Caco-2 (cell line): ENCODE data around the gene CNTRL. TPM values are rescaled to one million over a fixed set of nuclear protein-coding genes. Genes with fewer than 3 reads are reported as not detected.
"Not testable (repeated sequence)": the region's sequence is repeated elsewhere in the genome, so short reads cannot be mapped to it uniquely, and the experiment has no call there.

Source experiments
- BruUV-seq: library from RNA; stranded (reverse); fragments of 400-500 nt; replicated peaks from 2 replicates; lab custom pipeline; 2021; lab: Mats Ljungman, UMichigan
- CTCF ChIA-PET: fragments of 300-600 bp; sonication (Branson Sonifier 250); formaldehyde crosslinking; loops from one replicate; lab custom pipeline; 2022; ENCODE audit warnings: antibody characterized with exemption; lab: Charles Lee
- POLR2A ChIA-PET: fragments of 300-600 bp; sonication (Branson Sonifier 250); formaldehyde crosslinking; loops from one replicate; lab custom pipeline; 2022; ENCODE audit warnings: antibody characterized with exemption; lab: Charles Lee
- DNase-seq, 2 experiments: peaks; one replicate each; pipeline versions ENCODE4 v3.0.0 to v3.0.0-alpha.2; 2020 to 2022
- H3K27me3 ChIP-seq: replicated peaks from 2 replicates; pipeline ENCODE4 v1.6.0; 2011; ENCODE audit warnings: low read length; ENCODE audit not compliant: control insufficient read depth, insufficient read depth
- H3K36me3 ChIP-seq: 2 replicates; pipeline ENCODE4 v1.5.1; 2011; ENCODE audit warnings: low read length; ENCODE audit not compliant: control insufficient read depth, insufficient read depth
- H3K4me1 ChIP-seq: fragments of 250-450 bp; sonication (Bioruptor Pico); 2 replicates; pipeline ENCODE4 v1.5.1; 2020; ENCODE audit warnings: mild to moderate bottlenecking
- H3K4me3 ChIP-seq: 2 replicates; pipeline ENCODE4 v1.5.1; 2011; ENCODE audit warnings: low read depth, mild to moderate bottlenecking, control low read depth, low read length
- H3K9me3 ChIP-seq: fragments of 250-450 bp; sonication (Bioruptor Pico); 2 replicates; pipeline ENCODE4 v1.5.1; 2020; ENCODE audit warnings: mild to moderate bottlenecking, moderate library complexity
- H3K27ac Mint-ChIP-seq: one replicate; pipeline ENCODE4 v1.8.0; 2022; ENCODE audit warnings: mixed read lengths; ENCODE audit not compliant: unreplicated experiment
- H3K27me3 Mint-ChIP-seq: one replicate; pipeline ENCODE4 v1.8.0; 2022; ENCODE audit warnings: mixed read lengths; ENCODE audit not compliant: insufficient read depth, unreplicated experiment
- H3K36me3 Mint-ChIP-seq: one replicate; pipeline ENCODE4 v1.8.0; 2022; ENCODE audit warnings: mild to moderate bottlenecking, mixed read lengths; ENCODE audit not compliant: insufficient read depth, unreplicated experiment
- H3K4me1 Mint-ChIP-seq: one replicate; pipeline ENCODE4 v1.8.0; 2022; ENCODE audit warnings: low read depth, mixed read lengths; ENCODE audit not compliant: unreplicated experiment
- H3K4me3 Mint-ChIP-seq: one replicate; pipeline ENCODE4 v1.8.0; 2022; ENCODE audit warnings: mild to moderate bottlenecking, moderate library complexity, mixed read lengths; ENCODE audit not compliant: unreplicated experiment
- H3K9me3 Mint-ChIP-seq: one replicate; pipeline ENCODE4 v1.8.0; 2022; ENCODE audit warnings: mixed read lengths; ENCODE audit not compliant: unreplicated experiment
- intact Hi-C: fragments of 100-400 bp; cut with micrococcal nuclease; formaldehyde crosslinking; loops from one replicate; pipeline ENCODE4 v1.10.0; 2022; ENCODE audit not compliant: unreplicated experiment
- total RNA-seq: library from RNA; stranded (reverse); gene quantifications from 2 replicates; pipeline ENCODE4 v1.2.3, GENCODE V29; 2022
- TF ChIP-seq, protein P1 (sequence below), 2 experiments: fragments of 200-600 bp in 1 of 2; IDR thresholded peaks; 1 replicate in 1 of 2; 2 replicates in 1 of 2; pipeline versions ENCODE4 v1.5.1 to v1.8.0; 2011 to 2022; ENCODE audit warnings: antibody characterized with exemption in 1 of 2, control low read depth in 1 of 2, inconsistent platforms in 1 of 2, low read depth in 1 of 2, low read length in 1 of 2, mild to moderate bottlenecking in 1 of 2, moderate library complexity in 1 of 2; ENCODE audit not compliant: insufficient read depth in 1 of 2, severe bottlenecking in 1 of 2, unreplicated experiment in 1 of 2

Gene CNTRL
- total RNA-seq, 1 experiment from 2014 or later, result 12.0 TPM

DNA sequence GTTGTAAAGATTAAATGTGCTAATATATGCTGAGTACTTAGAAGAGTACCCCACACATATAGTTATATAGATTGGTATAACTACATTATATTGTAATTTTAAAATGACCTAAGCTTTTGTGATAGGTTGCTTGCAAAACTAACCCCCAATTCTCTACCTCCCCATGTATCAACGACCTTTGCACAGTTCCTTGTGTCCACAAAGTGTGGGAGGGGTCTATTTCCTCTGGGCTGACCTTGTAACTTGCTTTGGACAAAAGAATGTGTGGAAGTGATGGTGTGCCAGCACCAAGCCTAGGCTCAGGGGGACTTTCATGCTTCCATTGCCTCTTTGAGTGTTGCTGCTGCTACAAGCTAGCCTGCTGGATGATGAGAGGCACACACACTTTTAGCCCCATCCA, 45.3 kb upstream of the CNTRL start:
- intact Hi-C loops, result no loop called here
- Mint-ChIP-seq H3K9me3 (no peaks in the 10 kb centered on the region), H3K4me1 (no peaks in the 10 kb centered on the region), H3K27me3 (no peaks in the 10 kb centered on the region), H3K27ac (no peak overlapping the region), H3K36me3 (no peaks in the 10 kb centered on the region), H3K4me3 (no peak overlapping the region)
- Histone ChIP-seq H3K36me3 (no peaks in the 10 kb centered on the region; the same call in 1 of the 2 replicates), H3K4me3 (no peak overlapping the region), H3K4me1 (peaks cover 4% of the 10 kb centered on the region; the same call in 1 of the 2 replicates), H3K9me3 (peaks cover 3% of the 10 kb centered on the region; the same call in 1 of the 2 replicates), H3K27me3 (no peaks in the 10 kb centered on the region)
- no peak for DNase-seq
- POLR2A ChIA-PET, result no interaction called here
- TF ChIP-seq, protein P1, sequence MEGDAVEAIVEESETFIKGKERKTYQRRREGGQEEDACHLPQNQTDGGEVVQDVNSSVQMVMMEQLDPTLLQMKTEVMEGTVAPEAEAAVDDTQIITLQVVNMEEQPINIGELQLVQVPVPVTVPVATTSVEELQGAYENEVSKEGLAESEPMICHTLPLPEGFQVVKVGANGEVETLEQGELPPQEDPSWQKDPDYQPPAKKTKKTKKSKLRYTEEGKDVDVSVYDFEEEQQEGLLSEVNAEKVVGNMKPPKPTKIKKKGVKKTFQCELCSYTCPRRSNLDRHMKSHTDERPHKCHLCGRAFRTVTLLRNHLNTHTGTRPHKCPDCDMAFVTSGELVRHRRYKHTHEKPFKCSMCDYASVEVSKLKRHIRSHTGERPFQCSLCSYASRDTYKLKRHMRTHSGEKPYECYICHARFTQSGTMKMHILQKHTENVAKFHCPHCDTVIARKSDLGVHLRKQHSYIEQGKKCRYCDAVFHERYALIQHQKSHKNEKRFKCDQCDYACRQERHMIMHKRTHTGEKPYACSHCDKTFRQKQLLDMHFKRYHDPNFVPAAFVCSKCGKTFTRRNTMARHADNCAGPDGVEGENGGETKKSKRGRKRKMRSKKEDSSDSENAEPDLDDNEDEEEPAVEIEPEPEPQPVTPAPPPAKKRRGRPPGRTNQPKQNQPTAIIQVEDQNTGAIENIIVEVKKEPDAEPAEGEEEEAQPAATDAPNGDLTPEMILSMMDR (IDR thresholded peaks at IDR 0.05; ENCODE audit: insufficient read depth in 1 of 2, low read depth in 1 of 2, low read length in 1 of 2, severe bottlenecking in 1 of 2, unreplicated experiment in 1 of 2), result no peak
- BruUV-seq, result no TSS peak
- CTCF ChIA-PET, result no interaction called here

- no peaks in the 10 kb centered on the region for H3K36me3 Mint-ChIP-seq
- H3K36me3 ChIP-seq, result no peaks in the 10 kb centered on the region; the same call in 1 of the 2 replicates
- H3K9me3 Mint-ChIP-seq, result no peaks in the 10 kb centered on the region
- H3K4me1 ChIP-seq, result peaks cover 4% of the 10 kb centered on the region; the same call in 1 of the 2 replicates
- H3K27me3 Mint-ChIP-seq, result no peaks in the 10 kb centered on the region
- H3K4me3 Mint-ChIP-seq, result no peak overlapping the region
- no peak overlapping the region for H3K27ac Mint-ChIP-seq
- no peak for DNase-seq
- POLR2A ChIA-PET, result no interaction called here
- CTCF ChIA-PET, result interaction anchor here (0.5 to 1.6 kb wide), 3 partner anchors 26 to 55 kb away, joined by 4 to 18 read pairs (median 6); no protein-coding TSS in a partner anchor
- H3K9me3 ChIP-seq, result no peaks in the 10 kb centered on the region
- H3K27me3 ChIP-seq, result no peaks in the 10 kb centered on the region
- TF ChIP-seq, protein P1 (IDR thresholded peaks at IDR 0.05; ENCODE audit: insufficient read depth in 1 of 2, low read depth in 1 of 2, low read length in 1 of 2, severe bottlenecking in 1 of 2, unreplicated experiment in 1 of 2), result peak in 1 of 2 experiments; percentile 33
- no TSS peak for BruUV-seq
- intact Hi-C loops, result loop anchor here (1.0 kb wide), 1 partner anchor 26 kb away; no protein-coding TSS in a partner anchor
- no peaks in the 10 kb centered on the region for H3K4me1 Mint-ChIP-seq
- no peak overlapping the region for H3K4me3 ChIP-seq
These were observed 40.2 kb upstream of the CNTRL start for GRCh38 chr9:121034529-121034928.

- H3K36me3 Mint-ChIP-seq, DNase-seq, H3K9me3 Mint-ChIP-seq, H3K4me1 Mint-ChIP-seq, H3K36me3 ChIP-seq, BruUV-seq, H3K9me3 ChIP-seq, H3K4me1 ChIP-seq, H3K4me3 Mint-ChIP-seq, intact Hi-C loops, POLR2A ChIA-PET, H3K27ac Mint-ChIP-seq, H3K4me3 ChIP-seq, H3K27me3 ChIP-seq, H3K27me3 Mint-ChIP-seq: not testable (repeated sequence)
- CTCF ChIA-PET, result interaction anchor here (0.6 to 1.6 kb wide), 2 partner anchors 24 to 251 kb away, joined by 3 to 18 read pairs; no protein-coding TSS in a partner anchor
These were observed 39.0 kb upstream of the CNTRL start for GRCh38 chr9:121035717-121036116.
